KG1 (cell line): Measurements from ENCODE around the gene APOO.

Source experiments
- DNase-seq: peaks from one replicate; lab custom pipeline; 2025; lab: John Stamatoyannopoulos, UW

The APOO gene

DNA sequence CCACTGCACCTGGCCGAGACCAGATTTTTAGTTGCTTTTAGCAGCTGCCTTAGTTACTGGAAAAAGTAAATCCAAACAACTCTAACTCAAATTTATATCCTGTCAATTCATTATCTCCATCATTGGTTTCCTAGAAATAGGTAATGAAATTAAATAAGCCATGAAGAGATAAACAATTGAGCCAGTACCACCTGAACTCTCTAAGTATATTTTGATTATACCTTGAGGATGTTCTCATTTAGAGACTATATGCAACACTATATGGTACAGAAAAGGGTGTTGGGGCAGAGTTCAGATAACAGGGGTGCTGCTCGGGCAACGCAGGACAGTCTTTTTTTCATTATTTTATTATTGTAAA is 89.8 kb downstream of the APOO start:
- no peak for DNase-seq

DNA sequence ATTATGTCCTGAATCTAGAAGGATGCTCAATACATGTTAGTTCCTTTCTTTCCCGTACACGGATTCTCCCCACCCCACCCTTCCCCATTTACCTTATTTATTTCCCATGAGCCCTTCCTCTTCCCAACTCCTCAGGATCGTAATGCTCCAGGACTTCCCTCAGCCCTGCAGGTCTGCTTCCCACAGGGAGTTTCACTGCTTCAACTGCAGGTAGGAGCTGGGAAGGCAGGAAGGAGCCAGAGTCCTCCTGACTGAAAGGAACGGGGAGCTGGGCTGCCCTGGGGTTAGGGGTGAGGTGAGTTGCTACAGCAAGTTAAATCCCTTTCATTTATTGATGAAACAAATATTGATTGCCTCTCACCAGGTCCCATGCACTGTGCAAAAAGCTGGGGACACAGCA is 91.6 kb downstream of the APOO start:
- DNase-seq, result no peak

DNA sequence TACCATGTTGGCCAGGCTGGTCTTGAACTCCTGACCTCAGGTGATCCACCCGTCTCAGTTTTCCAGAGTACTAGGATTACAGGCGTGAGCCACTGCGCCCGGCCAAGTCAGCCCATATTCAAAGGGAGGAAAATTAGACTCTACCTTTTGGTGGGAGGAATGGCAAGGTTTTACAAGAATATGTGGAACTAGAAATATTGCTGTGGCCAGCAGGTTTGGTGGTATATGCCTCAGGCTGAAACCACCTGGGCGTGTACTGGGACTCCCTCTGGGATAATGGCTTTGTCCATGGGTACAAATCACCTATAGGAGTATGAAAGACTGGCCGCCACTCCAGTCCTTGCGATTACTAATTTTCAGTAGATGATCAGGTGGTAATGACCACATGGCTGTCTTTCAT is 92.4 kb downstream of the APOO start:
- no peak for DNase-seq

DNA sequence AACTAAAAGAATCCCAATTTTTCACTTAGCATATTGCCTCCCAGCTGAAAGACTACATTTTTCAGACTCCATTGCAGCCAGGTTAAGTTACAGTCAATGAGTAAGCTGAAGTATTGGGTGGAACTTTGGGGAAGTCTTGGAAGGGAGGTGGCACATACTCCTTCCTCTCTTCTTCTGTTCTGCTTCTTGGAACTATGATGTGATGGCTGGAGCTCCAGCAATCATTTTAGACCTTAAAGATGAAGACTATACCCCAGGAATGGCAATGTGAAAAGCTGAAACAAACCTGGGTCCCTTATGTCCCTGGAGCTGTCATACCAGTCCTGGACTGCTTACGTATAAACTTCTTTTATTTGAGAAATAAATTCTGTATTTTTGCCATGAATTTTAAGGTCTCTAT is 93.9 kb downstream of the APOO start:
- no peak for DNase-seq

DNA sequence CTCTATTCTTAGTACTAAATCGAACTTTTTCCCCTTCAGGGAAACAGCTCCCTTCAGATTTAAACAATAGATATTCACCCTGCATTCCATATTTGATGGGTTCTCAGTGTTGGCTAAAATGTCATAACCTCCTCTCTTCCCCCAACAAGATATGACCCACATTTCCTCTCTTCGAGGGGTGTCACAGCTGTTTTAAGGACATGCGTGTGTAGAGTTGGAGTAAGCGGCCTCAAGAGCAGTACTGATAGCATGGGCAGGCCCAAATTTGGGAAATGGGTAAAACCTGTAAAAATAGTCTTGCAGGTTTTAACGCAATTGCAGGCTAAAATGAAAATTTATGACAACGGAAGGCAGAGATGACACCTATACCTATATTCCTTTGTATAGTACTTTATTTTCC is 96.1 kb downstream of the APOO start:
- no peak for DNase-seq

DNA sequence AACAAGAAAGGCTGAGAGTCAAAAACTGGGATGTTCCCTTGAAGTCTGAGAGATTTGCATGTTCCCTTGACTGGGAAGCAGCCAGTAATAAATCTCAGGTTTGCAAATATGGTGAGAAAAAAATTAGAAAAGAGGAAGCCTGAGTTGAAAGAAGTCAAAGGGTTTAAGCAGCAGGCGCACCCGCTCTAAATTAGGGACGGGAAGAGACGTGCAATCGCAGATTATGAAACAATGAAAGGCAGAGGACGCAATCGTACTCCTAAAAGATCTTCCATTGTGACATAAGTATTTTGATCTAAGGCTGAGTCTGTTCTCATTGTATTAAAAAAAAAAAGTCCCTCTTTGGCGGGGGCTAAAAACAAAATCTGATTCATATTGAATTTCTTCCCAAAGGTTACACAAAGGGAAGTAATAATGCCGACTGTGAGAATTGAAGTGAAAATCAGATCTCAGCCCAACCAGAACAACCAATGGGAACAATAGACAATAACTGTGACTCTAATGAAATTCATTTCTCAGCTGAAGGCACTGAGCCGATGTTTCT is 96.6 kb downstream of the APOO start:
- DNase-seq, result no peak

DNA sequence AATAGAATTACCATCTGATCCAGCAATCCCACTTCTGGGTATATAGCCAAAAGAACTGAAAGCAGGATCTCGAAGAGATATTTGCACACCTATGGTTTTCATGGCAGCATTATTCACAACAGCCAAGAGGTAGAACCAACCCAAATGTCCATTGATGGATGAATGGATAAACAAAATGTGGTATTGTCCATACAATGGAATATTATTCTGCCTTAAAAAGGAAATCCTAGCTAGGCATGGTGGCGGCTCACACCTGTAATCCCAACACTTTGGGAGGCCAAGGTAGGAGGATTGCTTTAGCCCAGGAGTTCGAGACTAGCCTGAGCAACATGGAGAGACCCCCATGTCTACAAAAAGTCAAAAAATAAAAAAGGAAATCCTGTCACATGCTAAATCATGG is 97.5 kb downstream of the APOO start:
- DNase-seq, result no peak

DNA sequence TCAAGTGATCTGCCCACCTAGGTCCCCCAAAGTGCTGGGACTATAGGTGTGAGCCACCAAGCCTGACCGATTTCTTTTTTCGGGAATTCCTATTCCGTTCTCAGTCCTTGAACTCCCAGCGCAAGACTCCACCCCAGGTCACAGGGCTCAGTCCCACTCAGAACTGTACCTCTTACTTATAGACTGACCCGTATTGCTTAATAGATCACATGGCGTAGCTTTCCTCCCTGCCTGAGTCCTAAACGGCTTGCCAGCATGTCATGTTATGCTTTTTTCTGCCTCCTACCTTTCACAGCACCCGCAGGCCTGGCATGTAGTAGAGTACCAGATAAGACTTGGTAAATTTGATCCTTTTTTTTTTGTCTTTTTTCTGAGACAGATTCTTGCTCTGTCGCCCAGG is 102.3 kb downstream of the APOO start:
- DNase-seq, result no peak

DNA sequence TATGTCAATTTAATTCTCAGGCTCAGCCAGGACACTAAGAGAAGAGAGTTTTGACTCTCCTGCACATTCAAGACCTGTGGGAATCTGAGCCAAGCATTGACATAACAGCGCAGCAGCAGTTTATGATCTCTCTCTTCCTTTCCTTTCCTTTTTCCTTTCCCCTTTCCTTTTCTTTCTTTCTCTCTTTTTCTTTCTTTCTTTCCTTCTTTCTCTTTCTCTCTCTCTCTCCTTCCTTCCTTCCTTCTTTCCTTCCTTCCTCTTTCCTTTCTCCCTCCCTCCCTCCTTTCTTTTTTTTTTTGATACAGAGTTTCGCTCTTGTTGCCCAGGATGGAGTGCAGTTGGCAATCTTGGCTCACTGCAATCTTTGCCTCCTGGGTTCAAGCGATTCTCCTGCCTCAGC is 103.2 kb downstream of the APOO start:
- no peak for DNase-seq

DNA sequence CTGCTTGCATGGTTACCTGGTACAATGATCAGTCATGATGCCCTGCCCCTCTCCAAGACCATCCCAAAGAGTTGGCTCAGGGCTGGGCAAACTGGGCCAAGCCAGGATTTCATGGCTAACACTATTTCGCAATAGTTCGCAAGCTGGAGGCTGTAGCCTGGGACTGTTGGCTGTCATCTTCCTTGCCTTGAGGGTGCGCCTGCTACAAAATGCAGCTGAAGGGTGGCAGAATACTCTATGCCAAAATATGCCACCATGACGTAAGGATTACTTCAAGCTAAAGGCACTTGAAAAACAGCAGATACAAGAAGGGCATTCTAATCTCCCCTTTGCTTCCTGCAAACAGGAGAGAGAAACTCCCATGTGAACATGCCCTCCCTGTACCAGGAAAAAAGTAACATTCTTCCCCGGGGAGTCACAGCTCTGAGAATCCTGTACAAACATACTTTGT is 103.8 kb downstream of the APOO start:
- no peak for DNase-seq

DNA sequence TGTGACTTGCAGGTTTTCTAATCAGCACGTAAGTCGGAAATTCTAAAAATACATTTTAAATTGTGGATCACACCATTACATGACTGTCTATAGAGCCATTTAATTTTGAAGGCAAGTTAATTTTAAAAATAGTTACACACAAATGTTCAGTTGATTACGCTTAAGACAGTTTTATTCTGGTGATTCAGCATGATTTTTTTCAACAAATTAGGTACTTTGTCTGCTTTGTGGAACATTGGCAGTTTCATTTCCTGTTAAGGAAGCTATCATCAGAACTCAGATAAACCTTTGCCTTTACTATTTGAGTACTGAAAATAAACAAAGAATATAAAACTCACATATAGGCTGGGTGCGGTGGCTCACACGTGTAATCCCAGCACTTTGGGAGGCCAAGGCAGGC is 105.3 kb downstream of the APOO start:
- DNase-seq, result no peak

DNA sequence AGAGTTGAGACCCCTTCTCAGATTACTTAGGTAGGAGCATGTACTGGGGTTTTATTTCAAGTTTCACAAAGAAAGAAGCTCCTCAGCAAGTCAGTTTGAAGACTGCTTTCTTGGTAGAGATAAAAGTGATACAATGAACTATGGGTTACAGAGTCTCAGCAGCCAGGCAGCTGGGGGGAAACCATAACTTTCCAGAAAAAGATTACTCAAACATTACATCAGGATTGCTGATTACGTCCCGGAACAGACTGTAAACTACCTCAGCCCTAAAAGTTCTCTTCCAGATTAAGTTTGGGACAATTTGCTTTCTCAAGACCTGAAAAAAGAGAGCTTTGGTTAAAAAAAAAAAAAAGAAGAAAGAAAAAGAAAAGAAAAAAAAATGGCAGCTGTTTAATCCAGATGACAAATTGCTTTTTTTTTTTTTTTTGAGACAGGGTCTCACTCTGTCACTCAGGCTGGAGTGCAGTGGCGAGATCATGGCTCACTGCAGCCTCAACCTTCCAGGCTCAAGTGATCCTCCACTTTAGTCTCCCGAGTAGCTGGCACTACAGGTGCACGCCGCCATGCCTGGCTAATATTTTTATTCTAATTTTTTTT is 108.2 kb downstream of the APOO start:
- no peak for DNase-seq

DNA sequence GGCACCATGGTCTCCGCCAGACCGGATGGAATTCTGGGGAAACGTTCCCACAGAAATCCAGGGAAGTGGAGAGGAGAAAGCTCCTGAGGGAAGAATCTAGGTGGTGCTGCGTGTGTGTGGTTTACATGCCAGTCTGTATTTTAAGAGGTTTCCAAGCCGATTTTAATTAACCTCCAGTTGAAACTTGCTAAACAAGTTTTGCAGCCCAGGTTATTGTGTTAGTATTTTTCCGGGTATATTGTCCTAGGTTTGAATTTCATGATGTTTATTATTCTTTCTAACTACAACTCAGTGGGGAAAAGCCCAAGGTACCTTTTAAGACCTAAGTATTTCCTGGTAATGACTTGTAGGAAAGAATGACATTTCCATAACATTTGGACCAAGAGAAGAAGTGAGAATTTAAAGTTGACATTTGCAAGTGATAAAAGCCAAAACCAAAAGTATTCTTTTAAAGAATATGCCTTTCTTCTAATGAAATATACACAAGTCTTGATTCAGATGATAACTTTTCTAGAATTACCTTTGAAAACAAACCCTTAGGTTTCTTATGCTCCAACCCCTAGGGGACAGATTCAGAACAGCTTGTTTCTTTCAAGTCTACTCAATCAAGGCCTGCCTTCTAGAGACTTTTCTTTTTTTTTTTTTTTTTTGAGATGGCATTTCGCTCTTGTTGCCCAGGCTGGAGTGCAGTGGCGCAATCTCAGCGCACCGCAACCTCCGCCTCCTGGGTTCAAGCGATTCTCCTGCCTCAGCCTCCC is 110.2 kb downstream of the APOO start:
- no peak for DNase-seq

DNA sequence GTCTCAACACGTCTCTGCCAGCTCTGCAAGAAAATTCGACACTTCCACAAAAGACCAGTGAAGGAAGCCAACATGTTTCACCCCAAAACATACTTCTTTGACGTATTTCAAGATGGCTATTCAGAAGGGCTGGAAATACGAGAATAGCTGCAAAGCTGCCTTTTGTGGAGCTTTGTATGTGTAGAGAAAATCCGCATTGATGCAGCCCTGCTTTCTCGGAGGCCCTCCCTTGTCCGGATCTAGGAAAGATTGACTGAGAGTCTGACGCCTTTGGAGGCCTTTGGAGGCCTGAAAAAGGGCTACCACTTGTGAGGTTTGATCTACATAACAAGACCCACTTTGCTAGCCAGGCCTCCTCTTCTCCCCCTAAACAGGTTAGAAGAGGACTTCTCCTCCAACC is 112.5 kb downstream of the APOO start:
- DNase-seq, result no peak

DNA sequence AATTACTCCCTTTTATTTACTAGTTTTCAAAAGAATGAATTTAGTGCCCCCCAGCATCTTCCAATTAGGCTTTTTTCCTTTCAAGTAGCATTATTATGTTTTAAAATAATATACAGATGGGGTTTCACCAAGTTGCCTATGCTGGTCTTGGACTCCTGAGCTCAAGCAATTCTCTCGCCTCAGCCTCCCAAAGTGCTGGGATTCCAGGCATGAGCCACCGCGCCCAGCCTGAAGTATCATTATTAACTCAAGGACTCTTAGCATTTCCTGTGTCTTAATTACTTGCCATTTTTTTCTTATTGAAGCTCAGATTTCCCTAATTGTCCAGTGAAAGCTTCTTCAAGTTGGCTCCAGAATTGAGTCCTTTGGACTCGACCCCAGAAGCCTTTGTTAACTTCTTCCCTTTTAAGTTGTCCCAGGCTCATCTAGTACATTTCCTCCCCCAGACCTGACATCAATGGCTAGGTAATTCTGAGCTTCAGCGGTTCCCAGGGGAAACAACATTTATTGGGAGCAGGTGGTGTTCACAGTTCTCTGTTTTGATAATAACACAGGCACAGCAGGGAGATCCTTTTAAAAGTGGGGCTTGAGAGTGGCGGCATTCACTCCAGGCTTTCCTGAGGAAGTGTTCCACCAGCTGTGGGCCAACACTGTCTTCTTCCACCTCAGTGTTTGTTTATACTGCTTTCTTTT is 114.7 kb downstream of the APOO start:
- DNase-seq, result no peak

DNA sequence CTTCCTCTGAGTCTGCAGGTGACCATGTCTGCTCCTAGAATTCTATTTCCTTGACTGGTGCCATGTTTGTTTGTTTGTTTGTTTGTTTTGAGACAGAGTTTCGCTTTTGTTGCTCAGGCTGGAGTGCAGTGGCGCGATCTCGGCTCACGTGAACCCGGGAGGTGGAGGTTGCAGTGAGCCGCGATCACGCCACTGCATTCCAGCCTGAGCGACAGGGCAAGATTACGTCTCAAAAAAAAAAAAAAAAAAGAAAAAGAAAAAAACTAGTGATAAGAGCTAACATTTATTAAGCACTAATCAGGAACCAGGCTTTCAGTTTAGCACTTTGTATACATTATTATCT is 117.6 kb downstream of the APOO start:
- DNase-seq, result no peak

DNA sequence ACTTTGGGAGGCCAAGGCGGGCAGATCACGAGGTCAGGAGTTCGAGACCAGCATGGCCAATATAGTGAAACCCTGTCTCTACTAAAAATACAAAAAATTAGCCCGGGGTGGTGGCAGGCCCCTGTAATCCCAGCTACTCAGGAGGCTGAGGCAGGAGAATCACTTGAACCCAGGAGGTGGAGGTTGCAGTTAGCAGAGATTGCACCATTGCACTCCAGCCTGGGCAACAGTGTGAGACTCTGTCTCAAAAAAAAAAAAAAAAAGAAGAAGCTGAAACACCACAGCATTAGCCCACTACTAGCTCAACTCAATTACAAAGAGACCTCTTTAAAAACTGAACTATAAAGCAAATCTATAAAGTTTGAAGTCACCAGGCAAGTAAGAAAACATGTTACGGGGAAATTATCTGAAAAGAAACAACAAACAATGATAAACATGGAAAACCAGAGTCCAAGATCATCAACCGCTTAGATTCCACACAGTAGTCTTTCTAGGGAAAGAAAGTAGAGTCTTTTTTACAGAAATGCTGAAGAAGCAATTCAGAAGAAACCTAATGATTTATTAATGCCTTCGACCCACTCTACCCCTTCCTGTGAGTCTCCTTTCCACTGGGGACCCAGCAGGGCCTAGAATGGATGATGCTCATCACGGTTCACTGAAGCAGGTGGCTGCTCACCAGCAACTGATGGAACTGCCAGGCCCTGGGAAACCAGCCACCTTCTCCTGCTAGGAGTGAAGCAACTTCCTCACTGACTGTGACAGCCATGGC is 118.2 kb downstream of the APOO start:
- no peak for DNase-seq

DNA sequence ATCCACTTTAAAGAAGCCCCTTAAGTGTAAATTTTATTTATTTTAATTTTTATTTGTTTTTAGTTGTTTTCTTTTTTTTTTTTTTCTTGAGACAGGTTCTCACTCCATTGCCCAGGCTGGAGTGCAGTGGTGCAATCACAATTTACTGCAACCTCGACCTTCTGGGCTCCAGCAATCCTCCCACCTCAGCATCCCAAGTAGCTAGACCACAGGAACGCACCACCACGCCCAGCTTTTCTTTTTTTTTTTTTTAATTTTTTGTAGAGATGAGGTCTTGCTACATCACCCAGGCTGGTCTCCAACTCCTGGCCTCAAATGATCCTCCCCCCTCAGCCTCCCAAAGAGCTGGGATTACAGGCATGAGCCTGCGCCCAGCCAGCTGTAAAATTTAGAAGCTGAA is 118.8 kb downstream of the APOO start:
- DNase-seq, result no peak

DNA sequence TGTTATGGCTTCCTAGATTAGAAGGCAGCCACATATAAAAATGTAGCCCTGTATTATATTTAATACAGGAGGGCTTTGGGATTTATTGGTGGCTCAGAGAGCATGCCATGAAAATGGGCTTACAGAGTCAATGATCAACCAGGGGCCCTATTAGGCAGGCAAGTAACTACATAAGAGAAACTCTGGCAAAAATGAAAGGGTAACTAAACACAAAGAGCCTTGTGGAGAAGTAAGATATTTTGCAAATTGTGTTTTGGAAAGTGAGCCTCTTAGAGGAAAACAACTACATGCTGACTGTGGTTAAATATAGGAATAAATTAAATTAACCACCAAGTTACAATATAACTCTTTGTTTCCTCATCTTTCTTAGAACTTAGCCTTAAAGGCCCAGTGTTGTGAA is 119.2 kb downstream of the APOO start:
- no peak for DNase-seq

DNA sequence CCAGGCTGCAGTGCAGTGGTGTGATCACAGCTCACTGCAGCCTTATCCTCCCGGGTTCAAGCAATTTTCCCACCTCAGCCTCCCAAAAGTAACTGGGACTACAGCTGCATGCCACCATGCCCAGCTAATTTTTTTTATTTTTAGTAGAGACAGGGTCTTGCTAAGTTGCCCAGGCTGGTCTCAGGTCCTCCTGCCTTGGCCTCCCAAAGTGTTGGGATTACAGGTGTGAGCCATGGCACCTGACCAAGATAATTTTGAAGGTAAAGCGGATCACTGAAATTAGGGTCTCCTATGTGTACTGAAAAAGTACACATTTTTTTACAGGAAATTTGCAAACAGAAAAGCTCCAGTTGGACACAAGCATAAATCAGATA is 120.0 kb downstream of the APOO start:
- no peak for DNase-seq

DNA sequence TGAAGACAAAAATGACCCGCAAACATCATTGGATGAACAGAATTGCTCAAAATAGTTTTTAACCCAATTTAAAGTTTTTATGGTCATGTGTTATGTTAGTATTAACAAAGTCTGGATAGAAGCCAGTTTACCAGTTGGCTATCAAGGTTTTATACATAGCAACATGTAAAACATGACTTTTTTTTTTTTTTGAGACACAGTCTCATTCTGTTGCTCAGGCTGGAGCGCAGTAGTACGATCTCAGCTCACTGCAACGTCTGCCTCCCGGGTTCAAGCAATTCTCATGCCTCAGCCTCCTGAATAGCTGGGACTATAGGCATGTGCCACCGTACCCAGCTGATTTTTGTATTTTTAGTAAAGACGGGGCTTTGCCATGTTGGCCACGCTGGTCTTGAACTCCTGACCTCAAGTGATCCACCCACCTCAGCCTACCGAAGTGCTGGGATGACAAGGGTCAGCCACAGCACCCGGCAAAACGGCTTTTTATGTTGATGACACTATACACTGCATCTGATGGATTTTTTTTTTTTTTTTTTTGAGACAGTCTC is 121.4 kb downstream of the APOO start:
- DNase-seq, result no peak

DNA sequence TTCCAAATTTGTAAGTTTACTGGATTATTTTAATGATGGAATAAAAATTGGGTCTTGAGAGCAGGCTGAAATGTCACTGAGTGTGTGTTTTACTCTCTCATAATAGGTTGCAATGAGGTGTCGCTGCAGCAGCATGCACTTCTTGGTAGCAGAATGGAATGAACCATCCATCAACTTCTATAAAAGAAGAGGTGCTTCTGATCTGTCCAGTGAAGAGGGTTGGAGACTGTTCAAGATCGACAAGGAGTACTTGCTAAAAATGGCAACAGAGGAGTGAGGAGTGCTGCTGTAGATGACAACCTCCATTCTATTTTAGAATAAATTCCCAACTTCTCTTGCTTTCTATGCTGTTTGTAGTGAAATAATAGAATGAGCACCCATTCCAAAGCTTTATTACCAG is 122.2 kb downstream of the APOO start:
- DNase-seq, result no peak
